Myocyte (in vitro differentiated cells): ENCODE results near the gene COBL. TPM values are rescaled to one million over a fixed set of nuclear protein-coding genes. Genes with fewer than 3 reads are reported as not detected.

Experiments used
- DNase-seq: peaks from one replicate; pipeline ENCODE4 v3.0.0-alpha.2; 2012; ENCODE audit warnings: low read depth
- total RNA-seq: library from RNA; depleted of rRNA; stranded (reverse); fragments of >200 nt; gene quantifications from 2 replicates; pipeline ENCODE4 v1.2.3, GENCODE V29; 2014

The COBL gene
- total RNA-seq, 1 donor from 2014 or later, result 52.6 TPM

GRCh38 chr7:51124321-51124720 lies 192.3 kb downstream of the COBL start:
- DNase-seq, result no peak

GRCh38 chr7:51123322-51124019 lies 193.1 kb downstream of the COBL start:
- peak; percentile 91 for DNase-seq

- no peak for DNase-seq
Measured at GRCh38 chr7:51121931-51122425, 194.6 kb downstream of the COBL start.

GRCh38 chr7:51121036-51121790 lies 195.4 kb downstream of the COBL start:
- DNase-seq, result no peak

- DNase-seq, result no peak
Measured at GRCh38 chr7:51118628-51119027, 198.0 kb downstream of the COBL start.

GRCh38 chr7:51114501-51114900 lies 202.1 kb downstream of the COBL start:
- DNase-seq, result no peak

GRCh38 chr7:51113962-51114361 lies 202.6 kb downstream of the COBL start:
- DNase-seq, result no peak

- no peak for DNase-seq
Measured at GRCh38 chr7:51113560-51113959, 203.0 kb downstream of the COBL start.

- no peak for DNase-seq
Measured at GRCh38 chr7:51111241-51111940, 205.2 kb downstream of the COBL start.

- no peak for DNase-seq
Measured at GRCh38 chr7:51108134-51108533, 208.5 kb downstream of the COBL start.

- no peak for DNase-seq
Measured at GRCh38 chr7:51104278-51104677, 212.3 kb downstream of the COBL start.

GRCh38 chr7:51103718-51104117 lies 212.9 kb downstream of the COBL start:
- no peak for DNase-seq

- DNase-seq, result no peak
Measured at GRCh38 chr7:51102828-51103227, 213.8 kb downstream of the COBL start.

GRCh38 chr7:51101111-51101757 lies 215.4 kb downstream of the COBL start:
- no peak for DNase-seq

GRCh38 chr7:51090411-51090810 lies 226.2 kb downstream of the COBL start:
- DNase-seq, result no peak

- DNase-seq, result no peak
Measured at GRCh38 chr7:51085034-51085692, 231.4 kb downstream of the COBL start.

GRCh38 chr7:51084121-51084520 lies 232.5 kb downstream of the COBL start:
- DNase-seq, result no peak

- DNase-seq, result no peak
Measured at GRCh38 chr7:51082940-51083533, 233.6 kb downstream of the COBL start.

GRCh38 chr7:51082096-51082840 lies 234.3 kb downstream of the COBL start:
- DNase-seq, result no peak
